KMS-11 (cell line): ENCODE measurements around the gene PPP2R5B.
A peak's percentile ranks its signal among the peaks of the same experiment; 100 is the strongest.

Source experiments
- H2AFZ ChIP-seq: fragments of 200-600 bp; sonication (generic); 2 replicates; pipeline ENCODE4 v1.6.1; 2016; ENCODE audit warnings: antibody characterized with exemption, mixed run types, low read depth
- H3K27ac ChIP-seq: fragments of 200-600 bp; sonication (generic); 2 replicates; pipeline ENCODE4 v1.6.1; 2016; ENCODE audit warnings: mild to moderate bottlenecking, mixed run types
- H3K27me3 ChIP-seq: fragments of 200-600 bp; sonication (generic); 2 replicates; pipeline ENCODE4 v1.6.1; 2017; ENCODE audit warnings: mild to moderate bottlenecking, low read depth, mixed run types, moderate library complexity; ENCODE audit not compliant: insufficient read depth
- H3K36me3 ChIP-seq: fragments of 200-600 bp; sonication (generic); 2 replicates; pipeline ENCODE4 v1.6.1; 2017; ENCODE audit warnings: mild to moderate bottlenecking, mixed run types; ENCODE audit not compliant: insufficient read depth
- H3K4me1 ChIP-seq: fragments of 200-600 bp; sonication (generic); 2 replicates; pipeline ENCODE4 v1.6.1; 2016; ENCODE audit warnings: mild to moderate bottlenecking, low read depth, mixed run types; ENCODE audit not compliant: poor library complexity, severe bottlenecking
- H3K4me2 ChIP-seq: fragments of 200-600 bp; sonication (generic); 2 replicates; pipeline ENCODE4 v1.7.0; 2016; ENCODE audit warnings: mild to moderate bottlenecking, mixed run types
- H3K4me3 ChIP-seq: fragments of 200-600 bp; sonication (generic); IDR thresholded peaks from 2 replicates; pipeline ENCODE4 v1.6.1; 2017; ENCODE audit warnings: low read depth, low read length, mixed read lengths; ENCODE audit not compliant: insufficient read depth
- H3K79me2 ChIP-seq: fragments of 200-600 bp; sonication (generic); 2 replicates; pipeline ENCODE4 v1.6.1; 2016; ENCODE audit warnings: low read depth, mixed run types; ENCODE audit not compliant: insufficient read depth
- H3K9ac ChIP-seq: fragments of 200-600 bp; sonication (generic); 2 replicates; pipeline ENCODE4 v1.6.1; 2016; ENCODE audit warnings: mild to moderate bottlenecking, mixed run types
- H4K20me1 ChIP-seq: fragments of 200-600 bp; sonication (generic); 2 replicates; pipeline ENCODE4 v1.6.1; 2016; ENCODE audit warnings: mild to moderate bottlenecking, mixed run types; ENCODE audit not compliant: insufficient read depth
- CTCF ChIP-seq: fragments of 200-600 bp; sonication (generic); conservative IDR thresholded peaks from 2 replicates; pipeline ENCODE4 v1.6.1; 2017; ENCODE audit warnings: low read depth, mild to moderate bottlenecking, antibody characterized with exemption, low read length, moderate library complexity, mixed read lengths

PPP2R5B gene

GRCh38 chr11:64923151-64923661, 1.3 kb upstream of the PPP2R5B start:
- peak overlapping the region; percentile 99; the same call in 1 of the 2 replicates for H2AFZ ChIP-seq

DNA sequence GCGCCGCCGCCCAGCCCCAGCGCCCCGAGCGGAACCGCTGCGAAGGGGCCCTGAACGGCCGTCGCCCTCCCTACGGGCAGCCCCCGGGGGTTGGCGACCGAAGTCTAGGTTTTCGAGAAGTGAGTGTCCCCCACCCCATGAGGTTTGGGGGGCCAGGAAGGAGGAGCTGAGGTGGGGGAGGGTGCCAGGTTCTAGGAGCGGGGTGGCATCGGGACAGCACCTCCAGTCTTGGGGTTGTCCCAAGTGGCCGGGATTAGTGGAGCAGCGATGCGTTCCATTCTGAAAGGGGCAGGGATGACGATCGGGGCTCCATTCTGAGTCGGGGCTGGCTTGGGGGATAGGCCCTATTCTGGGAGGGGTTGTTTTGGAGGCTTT, 408 bp downstream of the PPP2R5B start:
- Histone ChIP-seq H3K4me1 (peaks cover 6% of the 10 kb centered on the region), H4K20me1 (no peaks in the 10 kb centered on the region), H3K79me2 (no peaks in the 10 kb centered on the region), H3K27ac (no peak overlapping the region), H3K4me2 (peak overlapping the region; percentile 98), H3K9ac (peak overlapping the region; percentile 66), H3K36me3 (no peaks in the 10 kb centered on the region), H3K27me3 (no peaks in the 10 kb centered on the region), H3K4me3 (peak overlapping the region; percentile 43), H2AFZ (peak overlapping the region; percentile 99)
- no peak for TF ChIP-seq CTCF

More at GRCh38 chr11:64923151-64923661, 1.3 kb upstream of the PPP2R5B start:
- H3K4me2 ChIP-seq, result peak overlapping the region; percentile 98; the same call in 1 of the 2 replicates
- H3K27me3 ChIP-seq, result no peaks in the 10 kb centered on the region
- H3K36me3 ChIP-seq, result no peaks in the 10 kb centered on the region
- H3K9ac ChIP-seq, result no peak overlapping the region
- H4K20me1 ChIP-seq, result no peaks in the 10 kb centered on the region
- no peak overlapping the region for H3K4me3 ChIP-seq
- H3K79me2 ChIP-seq, result no peaks in the 10 kb centered on the region
- no peak for TF ChIP-seq CTCF
- peaks cover 18% of the 10 kb centered on the region for H3K4me1 ChIP-seq
- no peak overlapping the region for H3K27ac ChIP-seq

GRCh38 chr11:64925536-64926436, 1.3 kb downstream of the PPP2R5B start:
- Histone ChIP-seq H4K20me1 (no peaks in the 10 kb centered on the region), H3K79me2 (no peaks in the 10 kb centered on the region), H3K36me3 (no peaks in the 10 kb centered on the region), H3K4me3 (no peak overlapping the region), H3K4me1 (peaks cover 6% of the 10 kb centered on the region), H2AFZ (no peak overlapping the region), H3K27me3 (no peaks in the 10 kb centered on the region), H3K9ac (no peak overlapping the region), H3K4me2 (peak overlapping the region; percentile 98; the same call in 1 of the 2 replicates), H3K27ac (no peak overlapping the region)
- no peak for TF ChIP-seq CTCF

GRCh38 chr11:64926689-64927088, 2.2 kb downstream of the PPP2R5B start:
- Histone ChIP-seq H3K4me3 (no peak overlapping the region), H3K27ac (no peak overlapping the region), H2AFZ (no peak overlapping the region), H3K27me3 (no peaks in the 10 kb centered on the region), H4K20me1 (no peaks in the 10 kb centered on the region), H3K4me2 (no peak overlapping the region), H3K36me3 (no peaks in the 10 kb centered on the region), H3K9ac (no peak overlapping the region), H3K4me1 (peaks cover 6% of the 10 kb centered on the region), H3K79me2 (no peaks in the 10 kb centered on the region)
- no peak for TF ChIP-seq CTCF
